HG02678 (cell line): ENCODE measurements around the gene MUC16.

Experiments
- ATAC-seq: cut with Tn5 transposase; IDR thresholded peaks from one replicate; pipeline ENCODE4 v1.9.1; 2021; ENCODE audit warnings: mild to moderate bottlenecking, moderate library complexity; ENCODE audit not compliant: unreplicated experiment

MUC16 gene

DNA sequence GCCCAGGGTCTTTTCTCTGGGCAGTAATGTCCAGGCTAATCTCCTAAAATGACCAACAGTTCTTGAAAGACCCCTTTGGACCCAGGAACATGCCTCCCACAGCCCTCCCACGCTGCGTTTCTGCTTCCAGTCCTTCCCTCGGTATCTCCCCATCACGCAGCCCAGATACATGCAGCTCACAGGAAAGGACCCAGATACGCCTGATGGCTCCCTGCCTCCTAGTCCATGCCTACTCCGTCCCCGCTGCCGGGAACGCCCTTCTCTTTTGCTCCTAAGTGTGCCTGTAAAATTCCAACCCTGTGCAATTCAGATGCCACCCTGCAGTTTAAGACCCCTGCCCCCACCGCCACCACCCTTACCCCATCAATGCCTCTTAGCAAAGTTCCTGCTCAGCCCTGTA is 778 bp downstream of the MUC16 start:
- ATAC-seq: no peak

DNA sequence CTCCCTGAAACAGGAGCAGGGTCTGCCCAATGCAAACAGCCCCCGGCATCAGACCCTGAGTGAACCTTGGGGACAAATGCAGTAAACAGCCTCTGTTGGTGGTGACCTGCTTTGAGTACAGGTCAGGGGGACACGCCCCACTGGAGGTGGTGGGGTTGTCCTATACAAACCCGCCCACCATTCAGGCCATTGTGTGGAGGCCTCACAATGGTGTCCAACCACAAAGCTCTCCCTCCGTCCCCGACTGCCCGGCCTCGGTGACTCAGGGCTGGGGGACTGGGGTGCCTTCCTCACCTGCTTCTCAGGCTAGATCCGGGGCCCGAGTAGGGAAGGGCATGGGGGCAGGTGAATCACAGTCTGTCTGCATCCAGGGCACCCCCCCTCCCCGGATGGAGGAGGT is 1.5 kb downstream of the MUC16 start:
- no peak for ATAC-seq

DNA sequence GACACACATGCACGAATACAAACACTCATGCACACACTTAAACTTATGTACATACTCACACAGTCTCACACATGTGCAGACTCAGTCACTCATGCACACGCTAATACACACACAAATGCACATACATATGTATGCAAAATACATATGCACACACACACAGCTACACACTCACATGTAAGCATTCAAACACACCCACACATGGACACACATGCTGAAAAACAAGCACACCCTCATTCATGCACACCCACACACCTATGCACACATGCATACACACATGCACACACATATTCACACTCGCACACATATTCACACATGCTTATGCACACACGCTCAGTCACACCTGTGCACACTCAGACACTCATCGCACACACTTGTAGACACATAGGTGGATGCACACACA is 9.3 kb downstream of the MUC16 start:
- no peak for ATAC-seq

DNA sequence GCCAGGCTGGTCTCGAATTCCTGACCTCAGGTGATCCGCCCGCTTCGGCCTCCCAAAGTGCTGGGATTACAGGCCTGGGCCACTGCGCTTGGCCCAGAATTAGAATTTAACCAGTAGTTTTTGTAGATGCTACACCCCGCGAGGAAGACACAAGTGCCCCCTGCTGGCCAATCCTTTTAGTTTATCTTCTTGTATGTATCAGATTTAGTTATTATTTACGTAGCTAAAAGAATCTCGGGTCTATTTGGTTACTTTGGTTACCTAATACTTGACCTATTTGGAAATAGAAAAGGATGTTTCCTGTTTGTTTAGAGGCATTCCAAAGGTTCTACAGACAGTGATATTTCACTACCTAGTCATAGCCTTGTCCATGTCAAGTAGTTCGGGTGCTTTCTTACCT is 22.0 kb downstream of the MUC16 start:
- ATAC-seq: no peak

DNA sequence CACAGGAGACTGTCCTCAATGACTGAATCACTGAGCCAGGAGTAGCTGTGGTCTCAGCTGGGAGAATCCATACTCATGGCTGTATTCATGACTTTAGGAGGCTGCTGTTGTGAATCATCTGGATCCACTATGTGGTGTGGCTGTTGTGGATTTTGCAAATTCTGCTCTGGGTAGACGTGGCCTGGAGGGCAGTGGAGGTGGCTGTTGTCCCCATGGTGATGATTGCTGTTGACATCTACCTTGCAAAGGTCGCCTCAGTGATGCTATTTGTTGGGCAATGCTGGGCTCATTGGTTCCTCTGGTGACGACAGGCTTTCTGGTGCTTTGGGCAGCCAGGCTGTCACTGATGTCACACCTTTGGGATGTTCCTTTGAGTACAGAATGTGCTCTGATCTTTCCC is 23.9 kb downstream of the MUC16 start:
- ATAC-seq: no peak

DNA sequence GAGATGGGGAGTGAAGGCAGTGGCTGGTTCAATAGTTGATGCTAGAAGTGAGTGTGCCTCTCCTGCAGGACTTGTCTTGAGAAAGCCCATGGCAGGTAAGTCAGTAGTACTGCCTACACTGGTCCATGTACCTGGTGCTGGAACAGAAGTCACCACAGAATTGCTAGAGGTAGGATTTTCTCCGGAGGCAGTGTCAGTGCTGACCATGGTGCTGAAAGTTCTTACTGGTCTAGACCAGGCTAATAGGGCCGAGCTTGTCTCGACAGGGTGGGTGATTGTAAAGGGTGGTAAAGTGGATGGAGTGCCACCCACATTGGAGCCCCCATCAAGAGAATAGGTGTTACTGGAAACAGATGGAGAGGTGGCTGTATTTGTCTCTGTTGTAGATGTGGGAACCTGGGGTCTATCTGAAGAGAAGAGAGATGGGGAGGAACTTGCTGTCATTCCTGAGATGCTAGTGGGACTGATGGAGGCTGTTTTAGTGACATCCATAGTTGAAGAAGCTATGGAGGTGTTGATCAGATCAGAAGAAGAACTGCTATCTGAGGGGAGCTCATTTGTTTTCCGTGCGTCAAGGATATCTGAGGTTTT is 36.6 kb downstream of the MUC16 start:
- no peak for ATAC-seq

DNA sequence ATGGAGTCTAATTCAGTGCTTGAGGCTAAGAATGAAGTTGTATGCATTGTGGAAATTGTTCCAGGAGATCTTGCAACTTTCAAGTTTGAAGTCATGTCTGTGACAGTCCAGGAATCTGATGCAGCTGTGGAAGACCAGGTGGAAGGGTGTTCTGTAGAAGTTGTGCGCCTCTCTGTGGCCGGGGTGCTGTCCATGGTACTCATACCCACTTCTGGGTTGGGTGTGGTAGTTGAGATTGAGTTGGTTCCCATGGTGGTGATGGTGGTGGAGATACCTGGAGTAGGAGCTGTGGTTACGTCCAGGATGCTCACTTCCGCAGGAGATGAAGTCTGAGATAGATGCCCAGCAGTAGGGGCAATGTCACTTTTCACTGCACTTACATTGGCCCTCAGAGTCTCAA is 44.3 kb downstream of the MUC16 start:
- no peak for ATAC-seq
